ENCODE measurements around the gene ATP6V1G3.

DNA sequence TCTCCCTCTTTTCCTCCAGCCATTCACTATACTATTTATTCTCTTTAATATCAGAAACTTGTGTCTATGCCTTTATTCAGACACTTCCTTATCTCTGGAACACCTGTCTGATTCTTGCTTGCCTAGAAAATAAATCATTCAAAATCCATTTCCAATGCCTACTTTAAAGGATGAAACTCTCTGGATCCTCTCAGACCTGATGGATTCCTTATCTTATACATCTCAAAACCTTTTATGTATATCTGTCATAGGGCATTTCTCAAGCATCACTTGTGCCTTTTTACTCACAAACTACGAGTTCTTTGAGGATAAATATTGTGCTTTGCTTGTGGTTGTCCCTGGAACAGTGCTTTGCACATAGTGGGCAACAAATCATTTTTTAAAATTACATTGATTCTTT is 3.8 kb upstream of the ATP6V1G3 start:
- TF ChIP-seq, protein P1, sequence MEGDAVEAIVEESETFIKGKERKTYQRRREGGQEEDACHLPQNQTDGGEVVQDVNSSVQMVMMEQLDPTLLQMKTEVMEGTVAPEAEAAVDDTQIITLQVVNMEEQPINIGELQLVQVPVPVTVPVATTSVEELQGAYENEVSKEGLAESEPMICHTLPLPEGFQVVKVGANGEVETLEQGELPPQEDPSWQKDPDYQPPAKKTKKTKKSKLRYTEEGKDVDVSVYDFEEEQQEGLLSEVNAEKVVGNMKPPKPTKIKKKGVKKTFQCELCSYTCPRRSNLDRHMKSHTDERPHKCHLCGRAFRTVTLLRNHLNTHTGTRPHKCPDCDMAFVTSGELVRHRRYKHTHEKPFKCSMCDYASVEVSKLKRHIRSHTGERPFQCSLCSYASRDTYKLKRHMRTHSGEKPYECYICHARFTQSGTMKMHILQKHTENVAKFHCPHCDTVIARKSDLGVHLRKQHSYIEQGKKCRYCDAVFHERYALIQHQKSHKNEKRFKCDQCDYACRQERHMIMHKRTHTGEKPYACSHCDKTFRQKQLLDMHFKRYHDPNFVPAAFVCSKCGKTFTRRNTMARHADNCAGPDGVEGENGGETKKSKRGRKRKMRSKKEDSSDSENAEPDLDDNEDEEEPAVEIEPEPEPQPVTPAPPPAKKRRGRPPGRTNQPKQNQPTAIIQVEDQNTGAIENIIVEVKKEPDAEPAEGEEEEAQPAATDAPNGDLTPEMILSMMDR (conservative IDR thresholded peaks at IDR 0.05; ENCODE audit: low read length): no peak
- no peak for TF ChIP-seq EZH2phosphoT487 (IDR thresholded peaks at IDR 0.05; ENCODE audit: borderline replicate concordance)
